HG03521 (cell line): ENCODE results near the gene KRTAP5-7.
"Not testable (repeated sequence)": the region's sequence is repeated elsewhere in the genome, so short reads cannot be mapped to it uniquely, and the experiment has no call there.

ENCODE experiments used
- ATAC-seq: cut with Tn5 transposase; IDR thresholded peaks from one replicate; pipeline ENCODE4 v1.9.1; 2021; ENCODE audit warnings: mild to moderate bottlenecking, moderate library complexity; ENCODE audit not compliant: unreplicated experiment

Gene KRTAP5-7, protein sequence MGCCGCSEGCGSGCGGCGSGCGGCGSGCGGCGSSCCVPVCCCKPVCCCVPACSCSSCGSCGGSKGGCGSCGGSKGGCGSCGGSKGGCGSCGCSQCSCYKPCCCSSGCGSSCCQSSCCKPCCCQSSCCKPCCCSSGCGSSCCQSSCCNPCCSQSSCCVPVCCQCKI

DNA sequence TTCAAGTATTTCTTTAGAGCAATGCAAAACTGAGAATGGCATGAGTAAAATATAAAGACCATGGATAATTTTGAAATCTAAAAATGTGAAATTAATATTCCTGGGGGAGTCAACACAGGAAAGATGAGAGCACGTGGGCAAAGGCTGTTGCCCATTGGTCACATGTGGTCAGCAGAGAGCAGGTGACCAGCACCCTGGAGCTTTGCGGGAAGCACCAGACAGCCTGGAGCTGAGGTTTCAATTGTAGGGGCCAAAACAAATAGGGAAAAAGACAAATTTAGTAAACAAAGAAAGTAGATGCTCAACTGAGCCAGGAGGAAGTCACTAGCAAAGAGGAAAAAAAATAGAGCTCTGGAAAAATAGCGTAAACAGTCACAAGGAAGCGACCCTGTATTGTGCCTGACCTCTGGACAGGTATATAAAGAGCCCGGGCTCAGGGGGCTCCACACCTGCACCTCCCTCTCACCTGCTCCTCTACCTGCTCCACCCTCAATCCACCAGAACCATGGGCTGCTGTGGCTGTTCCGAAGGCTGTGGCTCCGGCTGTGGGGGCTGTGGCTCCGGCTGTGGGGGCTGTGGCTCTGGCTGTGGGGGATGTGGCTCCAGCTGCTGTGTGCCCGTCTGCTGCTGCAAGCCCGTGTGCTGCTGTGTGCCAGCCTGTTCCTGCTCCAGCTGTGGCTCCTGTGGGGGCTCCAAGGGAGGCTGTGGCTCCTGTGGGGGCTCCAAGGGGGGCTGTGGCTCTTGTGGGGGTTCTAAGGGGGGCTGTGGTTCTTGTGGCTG, at the start of gene KRTAP5-7:
KRTAP5-7 (plus strand) TSS at position 472 of the 780 bp plus-strand sequence; CDS start at position 506, 34 bp downstream.
- not testable (repeated sequence) for ATAC-seq

DNA sequence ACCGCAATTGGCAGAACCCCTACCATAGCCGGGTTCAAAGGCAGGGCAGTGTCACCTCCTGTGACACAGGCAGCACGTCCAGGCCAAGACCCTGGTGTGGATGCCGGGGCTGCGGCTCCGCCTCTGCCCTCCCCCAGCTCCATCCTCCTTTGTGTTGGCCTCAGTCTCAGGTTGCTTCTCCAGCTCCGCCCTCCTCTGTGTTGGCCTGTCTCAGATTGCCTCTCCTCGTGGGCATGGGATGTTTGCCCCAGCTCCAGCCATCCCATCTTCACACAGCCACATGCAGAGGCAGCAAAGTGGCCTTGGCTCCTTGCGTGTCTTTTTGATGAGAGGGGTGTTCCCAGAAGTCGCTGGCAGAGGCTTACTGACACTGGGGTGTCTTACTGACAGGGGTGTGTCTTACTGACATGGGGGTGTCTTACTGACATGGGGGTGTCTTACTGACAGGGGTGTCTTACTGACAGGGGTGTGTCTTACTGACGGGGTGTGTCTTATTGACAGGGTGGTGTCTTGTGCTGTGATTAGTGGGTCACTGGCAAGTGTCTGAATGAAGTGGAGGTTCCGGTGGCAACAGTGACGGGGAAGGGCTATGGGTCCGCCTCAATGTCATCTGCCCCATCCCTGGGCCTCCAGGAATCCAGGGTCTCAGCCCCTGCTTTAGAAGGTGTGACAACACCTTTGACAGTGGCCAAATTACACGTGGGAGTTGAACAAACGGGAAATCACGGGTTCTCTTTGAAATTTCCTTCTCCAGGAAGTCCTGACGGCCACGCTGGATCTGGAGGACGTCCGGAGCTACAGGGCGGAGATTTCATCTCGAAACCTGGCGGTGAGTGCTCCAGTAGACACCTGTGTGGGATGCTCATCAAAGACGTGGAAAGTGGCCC, 49.2 kb upstream of the KRTAP5-7 start:
- ATAC-seq: no peak

DNA sequence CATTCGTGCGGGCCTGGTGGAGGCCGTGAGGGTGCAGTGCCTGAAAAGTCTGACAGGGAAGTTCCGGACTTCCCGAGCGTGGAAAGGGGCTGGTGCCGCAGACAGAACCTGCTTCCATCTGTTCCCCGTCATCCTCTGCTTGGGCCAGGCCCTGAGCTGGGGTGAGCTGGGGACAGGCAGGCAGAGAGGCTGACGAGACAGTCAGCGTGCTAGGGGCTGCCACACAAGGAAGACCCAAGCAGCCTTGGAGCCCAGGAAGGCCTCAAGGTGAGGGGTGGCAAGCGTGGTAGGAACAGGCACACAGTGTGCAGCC, 48.6 kb upstream of the KRTAP5-7 start:
- ATAC-seq: no peak

DNA sequence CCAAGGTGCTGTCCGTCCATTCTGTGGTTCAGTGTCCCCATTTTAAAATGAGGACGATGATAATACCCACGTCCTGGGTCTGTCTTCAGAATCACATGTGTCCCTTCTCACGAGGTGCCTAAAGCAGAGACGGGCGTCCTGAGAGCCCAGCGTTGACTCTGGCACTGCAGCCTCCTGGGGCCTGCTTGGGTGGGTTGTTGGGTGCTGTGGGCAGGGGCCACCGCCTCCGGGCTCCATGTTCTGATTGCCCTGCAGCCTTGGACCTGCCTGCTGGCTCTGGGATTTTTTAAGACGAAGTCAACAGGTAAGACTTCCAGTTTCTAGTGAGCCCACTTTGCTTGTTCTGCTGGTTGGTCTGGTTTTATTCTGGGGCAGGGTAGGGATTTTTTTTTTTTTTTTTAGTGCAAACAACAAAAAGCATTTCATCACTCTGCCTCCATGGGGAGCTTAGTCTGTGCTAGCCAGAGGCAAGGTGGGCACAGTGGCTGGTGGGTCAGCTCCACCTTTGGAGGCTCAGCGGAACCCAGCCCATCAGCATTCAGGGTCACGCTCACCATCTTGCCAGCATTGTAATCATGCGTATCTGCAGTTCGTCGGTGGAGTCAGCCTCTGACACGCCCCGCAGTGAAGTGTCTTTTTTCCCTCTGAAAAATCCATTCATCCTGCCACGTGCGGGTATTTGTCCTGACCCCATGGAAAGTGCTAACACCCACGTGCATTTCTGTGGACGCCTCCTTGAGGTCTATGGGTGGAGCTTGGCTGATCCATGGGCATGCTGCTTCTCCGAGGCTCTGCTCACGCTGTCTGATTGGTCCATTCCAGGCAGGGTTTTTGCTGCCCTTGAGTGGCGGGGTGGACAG, 45.7 kb upstream of the KRTAP5-7 start:
- ATAC-seq: no peak

DNA sequence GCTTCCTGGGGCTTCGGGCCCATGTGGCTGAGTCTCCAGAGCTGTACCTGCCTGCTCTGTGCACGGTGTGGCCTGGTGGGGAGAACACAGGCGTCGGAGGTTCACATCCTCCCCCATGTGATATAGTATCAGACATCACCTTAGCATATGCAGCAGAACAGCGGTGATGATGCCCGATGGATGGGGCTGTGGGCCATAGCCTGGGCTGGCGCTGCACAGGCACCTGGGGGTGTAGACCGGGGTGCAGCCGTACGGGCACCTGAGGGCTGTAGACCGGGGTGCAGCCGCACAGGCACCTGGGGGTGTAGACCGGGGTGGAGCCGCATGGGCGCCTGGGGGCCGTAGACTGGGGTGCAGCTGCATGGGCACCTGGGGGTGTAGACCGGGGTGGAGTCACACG, 44.9 kb upstream of the KRTAP5-7 start:
- ATAC-seq: no peak

DNA sequence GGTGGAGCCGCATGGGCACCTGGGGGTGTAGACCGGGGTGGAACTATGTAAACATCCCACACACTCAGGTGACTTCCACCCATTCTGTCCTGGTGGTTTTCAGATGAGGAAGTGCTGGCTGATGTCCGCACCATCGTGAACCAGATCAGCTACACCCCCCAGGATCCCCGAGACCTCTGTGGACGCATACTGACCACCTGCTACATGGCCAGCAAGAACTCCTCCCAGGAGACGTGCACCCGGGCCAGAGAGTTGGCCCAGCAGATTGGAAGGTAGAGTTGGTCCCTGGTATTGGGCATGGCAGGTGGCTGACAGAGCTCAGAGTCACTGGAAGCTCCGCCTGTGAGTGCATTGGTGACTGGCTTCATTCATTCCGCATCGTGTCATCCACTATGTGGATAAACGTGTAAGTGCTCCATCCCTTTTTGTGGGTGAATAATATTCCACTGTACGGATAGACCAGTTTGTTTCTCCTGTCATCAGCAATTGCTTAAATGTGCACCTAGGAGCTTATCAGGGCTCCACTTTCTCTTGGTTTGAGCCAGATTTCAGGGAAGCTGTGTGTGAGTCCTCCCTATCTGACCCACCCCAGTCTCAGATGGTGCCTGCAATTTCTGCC, 44.2 kb upstream of the KRTAP5-7 start:
- no peak for ATAC-seq

DNA sequence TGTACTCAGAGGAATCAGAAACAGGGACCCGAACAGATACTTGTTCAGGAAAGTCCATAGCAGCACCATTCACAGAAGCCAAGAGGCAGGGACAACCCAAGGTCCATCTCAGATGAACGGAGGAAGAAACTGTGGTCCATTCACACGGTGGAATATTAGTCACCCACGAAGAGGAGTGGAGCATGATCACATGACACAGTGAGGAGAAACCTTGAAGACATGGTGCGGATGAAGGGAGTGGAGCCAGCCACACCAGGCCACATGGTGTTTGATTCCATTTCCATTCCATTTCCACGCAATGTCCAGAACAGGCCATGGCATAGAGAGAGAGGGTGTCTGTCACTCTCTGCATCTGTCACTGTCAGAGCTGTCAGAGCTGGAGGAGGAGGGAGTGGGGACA, 43.4 kb upstream of the KRTAP5-7 start:
- ATAC-seq: no peak

DNA sequence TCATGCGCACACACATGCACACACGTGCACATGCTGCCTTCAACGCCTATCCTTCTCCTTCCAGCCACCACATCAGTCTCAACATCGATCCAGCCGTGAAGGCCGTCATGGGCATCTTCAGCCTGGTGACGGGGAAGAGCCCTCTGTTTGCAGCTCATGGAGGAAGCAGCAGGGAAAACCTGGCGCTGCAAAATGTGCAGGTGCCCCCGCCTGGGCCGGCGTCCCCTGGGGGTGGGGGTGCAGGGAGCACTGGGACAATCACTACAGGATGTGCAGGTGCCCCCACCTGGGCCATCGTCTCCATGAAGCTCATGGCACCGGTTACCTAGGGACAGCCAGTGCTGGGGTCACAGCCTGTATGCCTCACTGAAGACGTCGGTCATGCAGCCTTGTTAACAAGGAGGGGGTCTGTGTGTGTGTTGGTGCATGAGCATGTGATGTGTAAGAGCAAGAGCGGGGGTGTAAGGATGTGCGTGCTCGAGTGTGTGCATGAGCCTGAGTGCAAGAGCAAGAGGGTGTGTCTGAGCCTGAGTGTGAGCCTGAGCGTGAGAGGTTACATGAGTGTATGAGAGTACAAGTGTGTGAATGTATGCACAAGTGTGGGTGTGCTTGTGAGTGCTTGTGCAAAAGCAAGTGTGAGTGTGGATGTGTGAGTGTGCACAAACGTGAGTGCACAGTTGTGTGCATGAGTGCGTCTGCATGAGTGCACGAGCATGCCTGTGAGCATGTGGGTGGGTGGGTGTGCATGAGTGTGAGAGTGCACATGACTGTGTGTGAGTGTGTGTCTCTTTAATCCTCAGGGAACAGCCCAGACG, 42.6 kb upstream of the KRTAP5-7 start:
- ATAC-seq: no peak

DNA sequence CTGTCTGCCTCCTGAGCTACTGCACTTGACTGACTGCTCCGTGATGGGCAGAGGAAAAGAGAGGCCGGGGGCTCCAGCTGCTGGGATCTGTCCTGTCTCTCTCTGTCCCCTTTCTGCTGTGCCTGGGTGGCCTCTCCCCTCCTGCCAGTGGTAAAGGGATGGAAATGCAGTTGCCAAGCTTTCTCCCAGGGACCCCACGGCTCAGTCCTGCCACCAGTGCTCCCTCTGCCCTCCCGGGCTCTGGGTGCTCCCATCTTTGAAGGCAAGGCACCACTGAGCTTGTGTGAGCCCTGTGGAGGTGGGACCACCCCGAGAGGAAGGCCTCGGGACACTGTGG, 42.0 kb upstream of the KRTAP5-7 start:
- no peak for ATAC-seq

DNA sequence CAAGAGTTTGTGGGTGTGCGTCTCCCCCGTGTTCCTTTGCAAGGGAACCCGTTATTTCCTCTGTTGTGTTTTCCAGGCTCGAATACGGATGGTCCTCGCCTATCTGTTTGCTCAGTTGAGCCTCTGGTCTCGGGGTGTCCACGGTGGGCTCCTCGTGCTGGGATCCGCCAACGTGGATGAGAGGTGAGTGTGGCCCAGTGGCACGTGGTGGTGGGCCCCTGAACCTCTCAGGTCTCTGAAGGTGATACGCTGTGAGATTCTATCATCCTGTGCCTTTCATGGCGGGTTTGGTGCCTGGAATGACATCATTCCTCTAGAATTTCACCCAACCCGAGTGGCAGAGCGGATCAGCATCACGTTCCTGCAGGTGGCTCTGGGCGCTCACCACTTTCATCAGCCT, 41.6 kb upstream of the KRTAP5-7 start:
- ATAC-seq: no peak

DNA sequence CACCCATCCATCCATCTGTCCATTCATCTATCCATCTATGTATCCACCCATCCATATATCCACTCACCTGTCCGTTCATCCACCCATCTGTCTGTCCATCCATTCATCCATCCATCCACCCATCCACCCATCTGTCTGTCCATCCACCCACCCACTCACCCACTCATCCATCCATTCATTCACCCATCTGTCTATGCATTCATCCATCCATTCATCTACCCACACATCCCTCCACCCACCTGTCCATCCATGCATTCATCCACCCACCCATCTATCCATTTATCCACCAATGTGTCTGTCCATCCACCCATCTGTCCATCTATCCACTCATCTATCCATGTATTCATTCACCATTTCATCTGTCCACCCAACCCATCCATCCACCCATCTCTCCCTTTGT, 40.7 kb upstream of the KRTAP5-7 start:
- no peak for ATAC-seq

DNA sequence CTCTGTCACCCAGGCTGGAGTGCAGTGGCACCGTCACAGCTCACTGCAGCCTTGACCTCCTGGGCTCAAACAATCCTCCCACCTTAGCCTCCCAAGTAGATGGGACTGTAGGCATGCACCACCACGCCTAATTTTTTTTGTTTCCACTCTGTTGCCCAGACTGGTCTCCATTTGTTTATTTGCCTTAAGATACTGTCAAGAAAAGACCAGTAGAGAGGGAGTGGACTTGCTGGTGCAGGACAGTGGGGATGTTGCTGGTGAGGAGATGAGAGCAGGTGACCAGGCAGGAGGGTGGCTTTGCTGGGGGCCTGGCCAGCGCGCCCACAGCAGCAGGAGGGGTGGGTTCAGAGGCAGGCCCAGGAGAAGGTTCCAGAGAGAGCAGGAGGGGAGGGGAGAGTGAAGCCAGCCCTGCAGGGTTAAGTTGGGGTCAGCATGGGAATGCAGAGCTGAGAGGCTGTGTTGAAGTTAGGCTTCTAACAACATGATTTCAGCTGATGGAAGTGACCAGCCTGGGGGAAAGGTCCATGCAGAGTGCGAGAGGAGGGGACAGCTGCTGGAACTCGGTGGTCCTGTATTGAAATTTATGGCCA, 38.3 kb upstream of the KRTAP5-7 start:
- ATAC-seq: no peak

DNA sequence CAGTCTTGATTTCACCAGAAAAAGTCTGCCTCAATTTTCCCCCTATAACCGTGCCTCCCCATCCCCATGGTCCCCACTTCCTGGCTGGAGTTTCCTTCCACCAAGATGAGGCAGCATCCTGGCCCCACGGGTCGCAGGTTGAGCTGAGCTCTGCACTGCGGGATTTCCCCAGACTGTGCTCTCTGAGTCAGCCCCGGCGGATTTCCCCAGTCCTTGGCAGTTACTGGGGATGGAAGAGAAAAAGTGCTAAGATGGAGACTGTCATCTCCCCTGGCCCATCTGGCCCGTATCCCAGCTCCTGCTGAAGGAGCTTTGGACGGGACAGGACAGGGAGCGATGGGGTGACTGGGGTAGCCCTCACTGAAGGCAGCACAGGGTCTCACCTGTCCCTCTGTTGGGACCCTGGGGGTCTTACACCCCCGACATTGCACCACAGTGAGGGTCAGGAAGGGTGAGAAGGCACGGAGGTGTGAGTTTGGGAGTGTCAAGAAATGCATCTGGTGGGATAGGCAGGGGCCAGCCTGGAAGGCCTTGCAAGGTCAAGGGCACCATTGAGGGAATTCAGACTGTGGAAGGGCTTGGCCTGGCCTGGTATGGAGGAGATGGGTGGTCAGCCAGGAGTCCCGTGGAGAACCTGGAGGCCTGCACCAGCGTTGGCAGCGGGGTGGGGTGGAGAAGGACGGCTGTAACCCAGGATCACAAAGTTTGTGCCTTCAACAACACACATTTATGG, 37.6 kb upstream of the KRTAP5-7 start:
- ATAC-seq: no peak

DNA sequence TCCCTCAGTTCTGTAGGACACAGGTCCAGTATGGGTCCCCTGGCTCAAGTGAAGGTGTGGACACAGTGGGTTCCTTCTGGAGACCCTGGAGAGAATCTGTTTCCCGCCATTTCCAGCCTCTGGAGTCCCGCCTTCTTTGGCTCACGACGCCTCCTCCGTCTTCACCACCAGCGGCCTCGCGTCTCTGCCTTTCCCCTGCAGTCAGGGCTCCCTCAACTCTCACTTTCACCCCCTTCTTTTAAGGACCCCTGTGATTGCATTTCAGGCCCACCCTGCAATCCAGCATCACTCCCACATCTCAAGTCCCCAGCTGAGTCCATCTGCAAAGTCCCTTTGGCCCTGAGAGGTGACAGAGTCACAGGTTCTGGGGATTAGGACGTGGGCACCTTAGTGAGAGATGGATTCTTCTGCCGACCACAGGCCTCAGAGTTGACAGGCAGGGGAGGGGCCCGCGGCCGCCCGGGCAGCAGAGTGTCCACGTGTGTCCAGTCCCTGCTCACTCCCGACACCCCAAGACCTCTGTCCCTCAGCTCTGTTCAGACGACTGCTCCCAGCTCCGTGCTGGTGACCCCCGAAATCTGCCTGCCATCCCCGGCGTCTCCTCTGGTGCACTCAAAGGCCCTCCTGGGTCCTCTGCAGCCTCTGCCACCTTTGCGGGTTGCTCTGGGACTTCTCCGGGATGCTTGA, 36.9 kb upstream of the KRTAP5-7 start:
- ATAC-seq: no peak

DNA sequence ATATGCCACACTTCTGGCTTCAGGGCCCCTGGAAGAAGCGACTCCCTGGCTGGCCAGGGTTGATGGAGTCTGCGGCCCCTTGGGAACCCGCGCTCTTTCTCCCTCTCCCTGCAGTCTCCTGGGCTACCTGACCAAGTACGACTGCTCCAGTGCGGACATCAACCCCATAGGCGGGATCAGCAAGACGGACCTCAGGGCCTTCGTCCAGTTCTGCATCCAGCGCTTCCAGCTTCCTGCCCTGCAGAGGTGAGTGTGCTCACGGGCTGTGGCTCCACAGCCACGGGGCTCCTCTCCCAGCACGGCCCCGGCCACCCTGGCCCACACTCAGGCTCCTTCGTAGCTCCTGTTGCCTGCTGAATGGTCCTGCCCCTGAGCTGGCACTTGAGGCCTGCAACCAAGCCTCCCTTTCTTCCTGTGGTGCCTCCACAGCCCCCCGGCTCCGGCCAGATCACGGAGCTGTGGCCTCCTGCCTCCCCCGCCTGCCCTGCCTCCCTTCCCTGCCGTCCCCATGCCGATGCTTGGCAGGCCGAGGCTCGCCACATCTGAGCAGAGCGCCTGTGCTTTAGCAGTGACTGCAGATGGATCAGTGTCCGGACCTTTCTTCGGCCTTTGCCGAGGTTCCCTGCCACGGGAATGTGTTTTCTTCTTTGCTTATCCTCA, 36.2 kb upstream of the KRTAP5-7 start:
- no peak for ATAC-seq

DNA sequence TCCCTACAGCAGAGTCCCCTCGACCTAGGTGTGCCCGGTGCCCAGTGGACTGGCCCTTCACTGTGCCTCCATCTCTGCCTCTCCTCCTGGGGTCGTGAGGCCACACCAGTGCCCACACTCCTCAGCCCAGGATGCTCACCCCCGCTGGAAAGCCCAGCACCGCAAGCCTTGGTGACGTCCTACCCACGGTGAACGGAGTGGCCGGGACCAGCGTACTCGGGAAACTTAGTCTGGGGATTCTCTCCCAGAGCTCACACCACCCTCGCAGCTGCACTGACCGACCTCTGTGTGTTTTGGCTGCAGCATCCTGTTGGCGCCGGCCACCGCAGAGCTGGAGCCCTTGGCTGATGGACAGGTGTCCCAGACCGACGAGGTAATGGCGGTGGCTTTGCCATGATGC, 35.5 kb upstream of the KRTAP5-7 start:
- ATAC-seq: no peak

DNA sequence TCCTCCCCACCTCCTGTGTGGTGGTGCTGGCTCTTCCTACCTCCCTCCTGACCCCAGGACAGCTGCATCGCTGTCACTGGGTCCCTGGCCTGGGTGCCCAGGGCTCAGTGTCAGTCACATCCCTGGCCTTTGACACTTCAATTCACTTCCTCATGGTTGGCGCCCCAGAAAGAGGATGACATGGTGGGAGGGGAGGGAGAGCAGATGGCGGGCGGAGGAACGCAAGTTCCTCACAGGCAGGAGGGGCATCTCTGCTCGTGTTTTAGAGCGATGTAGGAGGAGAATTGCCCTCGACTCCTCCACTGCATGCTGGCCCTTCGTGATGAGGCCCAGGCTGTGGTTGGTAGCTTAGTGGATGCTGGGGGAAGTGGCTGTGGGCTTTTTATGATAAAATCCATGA, 35.1 kb upstream of the KRTAP5-7 start:
- no peak for ATAC-seq
